Measurements from ENCODE around the gene RHD.
"Not testable (repeated sequence)": the region's sequence is repeated elsewhere in the genome, so short reads cannot be mapped to it uniquely, and the experiment has no call there.

The RHD gene

DNA sequence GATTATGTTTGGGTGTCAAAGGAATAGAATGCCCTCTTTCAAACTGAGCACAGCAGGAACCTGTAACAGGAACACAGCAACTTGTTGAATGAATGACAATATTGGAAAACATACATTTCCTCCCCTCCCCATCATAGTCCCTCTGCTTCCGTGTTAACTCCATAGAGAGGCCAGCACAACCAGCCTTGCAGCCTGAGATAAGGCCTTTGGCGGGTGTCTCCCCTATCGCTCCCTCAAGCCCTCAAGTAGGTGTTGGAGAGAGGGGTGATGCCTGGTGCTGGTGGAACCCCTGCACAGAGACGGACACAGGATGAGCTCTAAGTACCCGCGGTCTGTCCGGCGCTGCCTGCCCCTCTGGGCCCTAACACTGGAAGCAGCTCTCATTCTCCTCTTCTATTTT is at the start of gene RHD:
RHD (plus strand) TSS at position 272 of the 400 bp plus-strand sequence; CDS start at position 311, 39 bp downstream.
- DNase-seq, result not testable (repeated sequence)

DNA sequence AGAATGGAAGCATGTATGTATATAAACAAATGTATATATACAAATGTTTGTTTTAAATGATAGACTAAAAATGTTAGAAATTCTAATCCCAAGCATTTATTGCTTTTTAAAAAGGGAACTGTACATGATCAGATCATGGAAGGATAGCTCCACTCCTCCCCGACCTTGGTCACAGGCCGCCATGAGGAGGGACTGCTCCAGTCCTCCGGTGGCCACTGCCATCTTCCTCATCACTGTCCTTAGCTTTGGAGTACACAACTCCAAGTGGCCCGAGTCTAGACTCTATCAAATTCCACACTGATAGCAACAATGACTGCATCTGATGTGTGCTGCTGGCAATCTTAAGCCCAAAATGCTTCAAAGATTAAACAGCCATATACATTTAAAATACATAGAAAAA is 49.7 kb upstream of the RHD start:
- no peak for DNase-seq

GRCh38 chr1:25223471-25223870 is 48.8 kb upstream of the RHD start:
- no peak for DNase-seq

- DNase-seq, result peak; percentile 94
Measured at GRCh38 chr1:25232027-25232865, 40.1 kb upstream of the RHD start, which contains the start of gene SYF2. SYF2 (minus strand) TSS chr1:25232502; CDS start chr1:25232467, 35 bp downstream.

- DNase-seq, result peak; percentile 75
Measured at GRCh38 chr1:25232866-25233784, 39.2 kb upstream of the RHD start.

DNA sequence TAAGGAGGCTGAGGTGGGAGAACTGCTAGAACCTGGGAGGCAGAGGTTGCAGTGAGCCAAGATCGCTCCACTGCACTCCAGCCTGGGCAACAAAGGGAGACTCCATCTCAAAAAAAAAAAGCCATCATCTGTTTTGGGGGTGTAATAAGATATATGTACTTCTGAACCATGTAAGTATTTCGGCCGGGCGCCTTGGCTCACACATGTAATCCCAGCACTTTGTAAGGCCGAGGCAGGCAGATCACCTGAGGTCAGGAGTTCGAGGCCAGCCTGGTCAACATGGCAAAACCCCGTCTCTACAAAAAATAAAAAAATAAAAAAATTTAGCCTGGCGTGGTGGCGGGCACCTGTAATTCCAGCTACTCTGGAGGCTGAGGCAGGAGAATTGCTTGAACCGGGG is 36.9 kb upstream of the RHD start:
- DNase-seq, result not testable (repeated sequence)

GRCh38 chr1:25236261-25236660 is 36.0 kb upstream of the RHD start:
- not testable (repeated sequence) for DNase-seq

GRCh38 chr1:25238046-25238445 is 34.3 kb upstream of the RHD start:
- DNase-seq, result no peak

DNA sequence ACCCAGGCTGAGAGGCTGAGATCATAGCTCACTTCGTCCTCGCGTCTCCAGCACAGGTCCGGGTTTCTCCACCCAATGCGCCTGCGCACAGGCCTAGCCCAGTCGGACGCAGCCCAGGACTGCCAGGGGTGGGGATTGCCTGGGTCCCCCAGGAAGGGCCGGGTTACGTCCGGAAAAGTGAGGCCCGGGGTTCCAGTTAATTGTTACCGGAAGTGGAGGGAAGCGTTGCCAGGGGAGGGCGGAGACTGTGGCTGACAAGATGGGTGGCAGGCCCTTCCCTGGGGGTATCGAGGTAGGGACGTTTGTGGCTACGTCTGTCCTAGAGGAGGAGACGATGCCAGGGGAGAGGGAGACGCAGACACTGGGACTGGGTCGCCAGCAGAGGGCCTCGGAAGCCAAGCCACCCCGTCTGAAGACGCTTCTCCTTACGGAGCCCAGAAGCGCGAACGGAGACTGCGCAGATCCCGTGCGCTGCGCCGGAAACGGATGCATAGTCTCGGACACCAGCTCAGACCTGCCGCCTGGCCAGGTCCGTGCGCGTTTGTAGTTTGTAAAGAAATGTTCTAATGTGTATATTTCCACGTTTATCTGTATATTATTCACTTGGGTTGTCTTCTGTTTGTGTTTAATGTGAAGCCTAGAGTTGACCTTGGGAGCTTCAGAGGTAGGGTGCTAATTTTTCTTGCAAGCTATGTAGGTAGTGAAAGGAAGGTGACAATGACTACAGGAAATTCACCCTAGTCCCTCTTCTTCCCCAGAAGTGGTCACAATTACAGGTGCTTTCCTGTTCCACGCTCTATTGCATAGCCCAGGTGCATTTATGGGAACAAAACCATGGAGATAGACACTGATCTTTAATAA is 32.4 kb upstream of the RHD start:
- DNase-seq, result peak; percentile 97

- no peak for DNase-seq
Measured at GRCh38 chr1:25243907-25244306, 28.4 kb upstream of the RHD start.

DNA sequence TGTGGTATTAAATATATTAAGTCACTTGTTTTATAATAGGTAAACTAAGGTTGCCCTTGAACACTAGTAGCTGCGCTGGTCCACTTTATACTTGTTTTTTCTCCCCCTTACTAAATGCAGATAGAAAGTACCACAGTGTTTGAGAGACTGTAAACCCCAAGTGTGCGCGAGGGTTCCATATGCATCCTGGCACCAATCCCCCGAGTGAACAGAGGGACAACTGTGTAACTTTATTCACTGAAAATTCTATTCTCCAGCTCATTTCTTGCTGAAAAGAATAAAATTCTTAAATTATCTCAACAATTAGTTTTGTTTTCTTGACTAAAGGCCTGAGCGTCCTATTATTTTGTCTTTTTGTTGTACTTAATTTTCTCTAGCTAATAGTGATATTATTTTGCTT is 26.9 kb upstream of the RHD start:
- DNase-seq, result no peak

DNA sequence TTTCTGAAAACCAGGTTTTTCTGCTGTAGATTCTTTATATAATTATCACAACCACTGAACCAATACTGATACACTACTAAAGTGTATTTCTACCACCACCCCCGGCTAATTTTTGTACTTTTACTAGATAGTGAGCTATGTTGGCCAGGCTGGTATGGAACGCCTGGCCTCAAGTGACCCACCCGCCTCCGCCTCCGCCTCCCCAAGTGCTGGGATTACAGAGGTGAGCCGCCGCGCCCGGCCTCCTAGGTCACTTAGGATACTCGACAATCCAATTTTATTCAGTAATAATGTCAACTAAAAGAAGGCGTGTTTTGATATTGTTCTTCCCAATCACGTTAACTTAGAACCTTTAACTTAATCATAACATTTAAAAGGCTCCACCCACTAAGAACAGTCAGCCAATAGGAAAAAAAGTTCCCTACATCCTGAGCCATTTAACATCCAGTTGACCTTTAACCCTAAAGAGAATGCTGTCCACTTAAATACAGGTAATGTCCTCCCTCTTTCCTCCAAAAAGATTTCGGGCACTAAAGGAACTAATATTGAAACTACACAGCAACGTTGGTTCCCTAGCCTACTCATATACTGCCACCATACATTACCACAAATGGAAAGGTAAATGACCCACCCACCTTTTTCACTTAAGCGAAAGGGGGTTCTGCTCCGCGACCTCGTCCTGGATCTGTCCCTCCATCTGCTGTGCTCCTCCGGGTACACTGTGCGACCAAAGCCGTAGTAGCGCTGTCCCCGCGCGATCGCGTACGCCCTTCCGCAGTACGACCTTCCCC is 26.3 kb upstream of the RHD start:
- no peak for DNase-seq

DNA sequence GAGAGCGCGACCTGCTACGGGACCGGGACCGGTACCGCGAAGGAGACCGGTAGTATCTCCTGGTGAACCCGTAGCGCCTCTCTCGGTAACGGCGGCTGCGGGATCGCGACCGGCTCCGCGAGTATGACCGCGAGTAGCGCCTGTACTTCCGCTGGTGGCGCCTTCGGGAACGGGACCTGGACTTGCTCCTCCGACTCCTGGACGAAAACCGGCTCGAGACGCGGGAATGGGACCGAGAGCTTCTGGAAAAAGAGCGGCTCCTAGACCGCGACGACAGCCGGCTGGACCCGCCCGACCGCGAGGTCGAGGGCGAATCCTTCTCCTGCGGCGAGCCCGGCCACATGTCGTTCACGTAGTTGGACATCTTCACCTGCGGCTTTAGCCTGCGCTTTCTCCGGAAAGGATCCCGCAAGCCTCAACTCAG is 25.7 kb upstream of the RHD start:
- DNase-seq, result peak; percentile 53

- DNase-seq, result peak; percentile 100
Measured at GRCh38 chr1:25247024-25247828, 25.1 kb upstream of the RHD start, which contains the start of gene RSRP1. RSRP1 (minus strand) TSS chr1:25247454; CDS start chr1:25246963, 491 bp downstream.

DNA sequence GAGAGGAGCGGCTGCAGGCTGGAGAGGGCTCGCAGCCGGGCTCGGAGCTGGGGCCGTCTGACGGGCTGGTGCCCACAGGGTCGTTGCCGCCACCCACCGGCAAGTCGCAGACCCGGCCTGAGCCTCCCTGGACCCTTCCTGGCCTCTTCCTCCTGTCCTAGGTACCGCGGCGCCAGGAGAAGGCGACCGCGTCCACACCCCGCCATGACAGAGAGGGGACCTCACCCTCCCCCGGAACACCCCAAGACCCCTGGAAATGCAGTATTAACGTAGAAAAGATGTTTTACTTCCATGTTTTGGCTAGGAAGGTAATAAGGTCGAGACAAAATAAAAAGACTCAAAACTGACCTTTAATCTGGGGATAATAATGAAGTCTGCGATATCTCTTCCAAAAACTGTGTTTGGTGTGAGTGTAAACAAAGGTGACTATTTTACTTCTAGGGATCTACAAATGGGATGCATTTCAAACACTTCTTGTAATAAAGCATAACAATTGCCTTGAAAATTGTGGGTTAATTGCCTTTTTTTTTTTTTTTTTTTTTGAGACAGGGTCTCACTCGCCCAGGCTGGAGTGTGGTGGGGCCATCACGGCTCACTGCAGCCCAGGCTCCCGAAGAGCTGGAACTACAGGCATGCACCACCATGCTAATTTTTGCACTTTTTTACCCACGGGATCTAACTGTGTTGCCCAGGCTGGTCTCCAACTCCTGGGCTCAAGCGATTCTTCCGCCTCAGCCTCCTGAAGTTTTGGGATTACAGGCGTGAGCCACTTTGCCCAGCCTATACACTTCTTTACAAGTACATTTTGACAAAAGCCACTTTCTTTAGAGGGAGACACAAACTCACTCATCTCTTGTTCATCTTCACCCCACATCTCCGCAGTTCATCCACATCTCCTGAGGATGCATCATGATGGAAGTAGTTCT is 24.2 kb upstream of the RHD start:
- no peak for DNase-seq

DNA sequence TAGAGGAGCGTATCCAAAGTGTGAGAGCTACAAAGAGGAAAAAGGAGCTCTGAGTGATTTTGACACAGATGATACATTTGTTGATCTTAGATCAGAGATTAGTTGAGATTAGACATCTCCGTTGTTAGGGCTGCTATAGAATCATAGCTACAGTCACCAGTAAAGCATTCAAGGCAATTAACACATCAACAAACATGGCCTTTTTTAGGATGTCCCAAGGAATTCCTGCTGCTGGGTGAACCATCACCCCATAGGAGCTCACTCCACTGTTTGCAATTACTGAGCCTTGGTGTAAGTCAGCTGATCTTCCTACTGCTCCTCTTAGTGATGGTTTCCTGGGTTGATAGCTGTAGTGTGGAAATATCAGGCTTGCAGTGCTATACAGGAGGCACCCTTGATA is 18.4 kb upstream of the RHD start:
- DNase-seq, result no peak

- no peak for DNase-seq
Measured at GRCh38 chr1:25255706-25256577, 16.4 kb upstream of the RHD start.

DNA sequence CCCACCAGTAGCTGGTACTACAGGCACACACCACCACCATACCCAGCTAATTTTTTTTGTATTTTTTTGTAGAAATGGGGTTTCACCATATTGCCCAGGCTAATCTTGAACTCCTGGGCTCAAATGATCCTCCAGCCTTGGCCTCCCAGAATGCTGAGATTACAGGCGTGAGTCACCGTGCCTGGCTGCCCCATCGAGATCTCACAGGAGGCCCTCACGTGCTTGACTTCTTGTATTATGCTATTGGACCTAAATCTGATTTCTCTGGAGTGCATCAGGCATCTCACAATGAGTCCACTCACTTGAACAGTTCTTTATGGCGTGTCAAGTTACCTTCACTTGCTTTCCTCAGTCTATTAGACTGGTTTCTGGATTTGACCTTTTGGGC is 15.7 kb upstream of the RHD start:
- DNase-seq, result no peak

DNA sequence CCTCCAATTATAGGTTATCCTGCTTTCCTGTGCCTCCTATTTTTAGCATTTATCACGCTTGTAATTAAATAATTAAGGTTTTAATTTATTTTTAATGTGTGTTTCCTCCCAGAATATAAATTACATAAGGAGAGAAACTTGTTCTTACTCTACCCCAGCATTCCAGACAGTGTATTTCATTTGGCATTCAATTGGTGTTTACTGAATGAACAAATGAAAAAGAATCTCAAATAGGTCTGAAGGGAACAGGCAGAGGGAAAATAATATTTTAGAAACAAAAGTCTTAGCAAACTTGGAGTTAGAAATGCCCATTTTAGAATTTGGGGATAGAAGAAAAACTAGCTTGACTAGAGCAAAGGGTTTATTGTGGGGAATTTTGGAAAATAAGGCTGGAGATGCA is 15.1 kb upstream of the RHD start:
- no peak for DNase-seq

Measured in stimulated activated CD4-positive, alpha-beta T cell treated with anti-CD3 and anti-CD28 coated beads, Interleukin-15, amount 100 ng/mL, for 24 hours (primary cell).